Upper lobe of left lung (tissue), 6 donors: ENCODE data around the gene TMPRSS11B. TPM values are rescaled to one million over a fixed set of nuclear protein-coding genes. Genes with fewer than 3 reads are reported as not detected.
A peak's percentile ranks its signal among the peaks of the same experiment; 100 is the strongest.

Experiments
- ATAC-seq, 2 donors: fragments of 200-7000 bp; cut with Tn5 transposase; one replicate each; pipeline ENCODE4 v1.9.1; 2022; ENCODE audit warnings: mild to moderate bottlenecking in 2 of 2, moderate library complexity in 2 of 2; ENCODE audit not compliant: low FRiP score in 2 of 2
- DNase-seq, 2 donors: peaks; one replicate each; pipeline ENCODE4 v3.0.0-alpha.2; 2019 to 2020
- H3K27ac ChIP-seq, 4 donors: fragments of 200-600 bp; sonication (generic); one replicate each; pipeline ENCODE4 v1.5.1; 2016 to 2019
- H3K27me3 ChIP-seq, 4 donors: fragments of 200-600 bp; sonication (generic); one replicate each; pipeline ENCODE4 v1.5.1; 2017 to 2019
- H3K36me3 ChIP-seq, 4 donors: fragments of 200-600 bp; sonication (generic); one replicate each; pipeline ENCODE4 v1.5.1; 2016 to 2019
- H3K4me1 ChIP-seq, 4 donors: fragments of 200-600 bp; sonication (generic); one replicate each; pipeline ENCODE4 v1.5.1; 2018 to 2019
- H3K4me3 ChIP-seq, 4 donors: fragments of 200-600 bp; sonication (generic); one replicate each; pipeline ENCODE4 v1.5.1; 2017 to 2019; ENCODE audit warnings: mild to moderate bottlenecking in 2 of 4, moderate library complexity in 1 of 4
- H3K9me3 ChIP-seq, 4 donors: fragments of 200-600 bp; sonication (generic); one replicate each; pipeline ENCODE4 v1.5.1; 2018 to 2019
- CTCF ChIP-seq, 6 experiments: fragments of 450-650 bp in 4 of 6; fragments of 200-600 bp in 2 of 6; sonication (generic) in 2 of 6; IDR thresholded peaks; one replicate each; pipeline ENCODE4 v1.5.1; 2016 to 2019; ENCODE audit warnings: antibody characterized with exemption in 6 of 6
- EP300 ChIP-seq, 4 donors: sonication (generic); formaldehyde crosslinking; IDR thresholded peaks; one replicate each; pipeline ENCODE4 v1.5.1; 2017; ENCODE audit warnings: antibody characterized with exemption in 4 of 4, control low read depth in 2 of 4
- POLR2A ChIP-seq, 4 donors: fragments of 450-650 bp; IDR thresholded peaks; one replicate each; pipeline ENCODE4 v1.5.1; 2016 to 2017; ENCODE audit warnings: antibody characterized with exemption in 4 of 4, mild to moderate bottlenecking in 2 of 4
- POLR2AphosphoS5 ChIP-seq, 2 donors: sonication (generic); formaldehyde crosslinking; IDR thresholded peaks; one replicate each; pipeline ENCODE4 v1.5.1; 2017; ENCODE audit warnings: antibody characterized with exemption in 2 of 2
- WGBS, 2 donors: methylation state at CpG; one replicate each; pipeline ENCODE4 v1.1.5; 2017 to 2018; 5-methylcytosine and 5-hydroxymethylcytosine counted together
- total RNA-seq, 6 donors: library from RNA; depleted of rRNA in 4 of 6; stranded (reverse); fragments of >200 nt in 4 of 6; gene quantifications; one replicate each; pipeline versions ENCODE4 v1.1.0 to v1.2.1, GENCODE V29; 2016 to 2021
- donor health status: DM: no; HTN: no; CAD: no; lungs with moderate emphysema.
- donor health status: DM: no; HTN: yes; CAD: no; lungs with severe emphysema.

TMPRSS11B gene
- total RNA-seq, 6 donors from 2014 or later: not detected

- 75 to 76% methylated on average over 1 of the region's 1 CpG for WGBS, 2 donors
- no peaks in the 10 kb centered on the region for H3K4me1 ChIP-seq
- TF ChIP-seq CTCF (IDR thresholded peaks at IDR 0.05) (no peak), POLR2AphosphoS5 (IDR thresholded peaks at IDR 0.05) (no peak), EP300 (IDR thresholded peaks at IDR 0.05) (no peak), POLR2A (IDR thresholded peaks at IDR 0.05) (no peak)
- DNase-seq (no peak), ATAC-seq (no peak)
- no peaks in the 10 kb centered on the region for H3K36me3 ChIP-seq
- H3K9me3 ChIP-seq: no peaks in the 10 kb centered on the region
- H3K27me3 ChIP-seq: no peaks in the 10 kb centered on the region
- no peak overlapping the region for H3K27ac ChIP-seq
- H3K4me3 ChIP-seq: no peak overlapping the region
These were observed 52.3 kb downstream of the TMPRSS11B start for GRCh38 chr4:68193194-68193593.

GRCh38 chr4:68187145-68187544 lies 58.3 kb downstream of the TMPRSS11B start:
- Histone ChIP-seq H3K27me3 (no peaks in the 10 kb centered on the region), H3K4me1 (no peaks in the 10 kb centered on the region), H3K4me3 (no peak overlapping the region), H3K36me3 (no peaks in the 10 kb centered on the region), H3K27ac (no peak overlapping the region), H3K9me3 (no peaks in the 10 kb centered on the region)
- TF ChIP-seq EP300 (IDR thresholded peaks at IDR 0.05) (no peak), POLR2A (IDR thresholded peaks at IDR 0.05) (no peak), POLR2AphosphoS5 (IDR thresholded peaks at IDR 0.05) (no peak), CTCF (IDR thresholded peaks at IDR 0.05) (no peak)
- ATAC-seq: no peak
- WGBS, 2 donors: 82 to 88% methylated on average over 2 of the region's 2 CpGs
- no peak for DNase-seq

GRCh38 chr4:68184923-68185322 lies 60.6 kb downstream of the TMPRSS11B start:
- TF ChIP-seq EP300 (IDR thresholded peaks at IDR 0.05): no peak
- no peak for TF ChIP-seq CTCF (IDR thresholded peaks at IDR 0.05)
- TF ChIP-seq POLR2A (IDR thresholded peaks at IDR 0.05): no peak
- no peak for TF ChIP-seq POLR2AphosphoS5 (IDR thresholded peaks at IDR 0.05)
- Histone ChIP-seq H3K9me3 (no peaks in the 10 kb centered on the region), H3K4me1 (no peaks in the 10 kb centered on the region), H3K27ac (no peak overlapping the region), H3K4me3 (no peak overlapping the region), H3K27me3 (no peaks in the 10 kb centered on the region), H3K36me3 (no peaks in the 10 kb centered on the region)
- ATAC-seq (no peak), DNase-seq (no peak)

- H3K4me1 ChIP-seq: no peaks in the 10 kb centered on the region
- no peak overlapping the region for H3K27ac ChIP-seq
- no peak for ATAC-seq
- H3K4me3 ChIP-seq: no peak overlapping the region
- no peaks in the 10 kb centered on the region for H3K9me3 ChIP-seq
- TF ChIP-seq EP300 (IDR thresholded peaks at IDR 0.05): no peak
- no peaks in the 10 kb centered on the region for H3K27me3 ChIP-seq
- H3K36me3 ChIP-seq: no peaks in the 10 kb centered on the region
- DNase-seq: no peak
These were observed 62.1 kb downstream of the TMPRSS11B start for GRCh38 chr4:68183417-68183816.

GRCh38 chr4:68182382-68182820 lies 63.1 kb downstream of the TMPRSS11B start:
- no peak for ATAC-seq
- TF ChIP-seq POLR2AphosphoS5 (IDR thresholded peaks at IDR 0.05) (no peak), EP300 (IDR thresholded peaks at IDR 0.05) (no peak), CTCF (IDR thresholded peaks at IDR 0.05) (no peak), POLR2A (IDR thresholded peaks at IDR 0.05) (no peak)

More at GRCh38 chr4:68182382-68182820, 63.1 kb downstream of the TMPRSS11B start:
- no peaks in the 10 kb centered on the region for H3K9me3 ChIP-seq
- no peak overlapping the region for H3K4me3 ChIP-seq
- H3K4me1 ChIP-seq: no peaks in the 10 kb centered on the region
- WGBS, 2 donors: 95 to 96% methylated on average over 15 to 19 of the region's 27 CpGs
- peak in 1 of 2 donors; percentile 79 for DNase-seq
- H3K27me3 ChIP-seq: no peaks in the 10 kb centered on the region
- no peak overlapping the region for H3K27ac ChIP-seq
- no peaks in the 10 kb centered on the region for H3K36me3 ChIP-seq
